Heart right ventricle (tissue), 16 donors: ENCODE measurements around the gene IMMP2L. TPM values are rescaled to one million over a fixed set of nuclear protein-coding genes. Genes with fewer than 3 reads are reported as not detected.

ENCODE experiments used
- ATAC-seq, 8 donors: fragments of 200-7000 bp; cut with Tn5 transposase; one replicate each; pipeline ENCODE4 v1.9.1; 2020; ENCODE audit warnings: mild to moderate bottlenecking in 8 of 8, moderate library complexity in 8 of 8, moderate number of reproducible peaks in 1 of 8
- DNase-seq, 2 donors: peaks; one replicate each; pipeline ENCODE4 v3.0.0-alpha.2; 2020
- H3K27ac ChIP-seq, 10 donors: fragments of 200-600 bp; sonication (generic) in 2 of 10; one replicate each; pipeline versions ENCODE4 v1.5.0 to v1.8.0; 2020 to 2022; ENCODE audit warnings: mild to moderate bottlenecking in 3 of 10
- H3K27me3 ChIP-seq, 7 donors: fragments of 200-600 bp; one replicate each; pipeline ENCODE4 v1.8.0; 2021 to 2022; ENCODE audit warnings: mild to moderate bottlenecking in 2 of 7
- H3K36me3 ChIP-seq, 9 donors: fragments of 200-600 bp; sonication (generic) in 1 of 9; one replicate each; pipeline versions ENCODE4 v1.5.0 to v1.8.0; 2020 to 2022; ENCODE audit warnings: mild to moderate bottlenecking in 2 of 9
- H3K4me1 ChIP-seq, 9 donors: fragments of 200-600 bp; sonication (generic) in 1 of 9; one replicate each; pipeline versions ENCODE4 v1.5.0 to v1.8.0; 2020 to 2022; ENCODE audit warnings: mild to moderate bottlenecking in 4 of 9
- H3K4me3 ChIP-seq, 10 donors: fragments of 200-600 bp; sonication (generic) in 2 of 10; one replicate each; pipeline versions ENCODE4 v1.5.0 to v1.8.0; 2020 to 2022; ENCODE audit warnings: mild to moderate bottlenecking in 7 of 10, moderate library complexity in 2 of 10
- H3K9me3 ChIP-seq, 11 donors: fragments of 200-600 bp in 10 of 11; sonication (generic) in 2 of 11; one replicate each; pipeline versions ENCODE4 v1.5.0 to v1.8.0; 2013 to 2022; ENCODE audit warnings: mild to moderate bottlenecking in 2 of 11, control low read depth in 1 of 11, moderate library complexity in 1 of 11
- WGBS, 2 donors: extraction: QIAGEN DNeasy Blood & Tissue Kit; methylation state at CpG; one replicate each; pipeline ENCODE4 v1.1.7; 2013; ENCODE audit warnings: inconsistent platforms in 1 of 2; 5-methylcytosine and 5-hydroxymethylcytosine counted together
- intact Hi-C, 10 donors: fragments of 100-400 bp; cut with DNase I; formaldehyde crosslinking; loops; one replicate each; pipeline versions ENCODE4 v1.11.1 to v1.14.2; 2022
- polyA plus RNA-seq, 2 donors: library from polyadenylated mRNA; stranded (reverse); fragments of 200-250 nt; gene quantifications; one replicate each; pipeline ENCODE4 v1.2.3, GENCODE V29; 2013
- total RNA-seq, 10 donors: library from RNA; stranded (reverse); fragmentation: NEBNext Ultra II Directional in 3 of 10; extraction: Animal tissue kit (Norgen Biotek cat#: 25700) in 3 of 10; gene quantifications; one replicate each; pipeline versions ENCODE4 v1.2.1 to v1.2.4, GENCODE V29; 2021 to 2023
- TF ChIP-seq, protein P1 (sequence below), 9 donors: fragments of 200-600 bp; sonication (generic) in 2 of 9; IDR thresholded peaks; one replicate each; pipeline versions ENCODE4 v1.5.0 to v1.8.0; 2021 to 2022; ENCODE audit warnings: antibody characterized with exemption in 9 of 9, mild to moderate bottlenecking in 5 of 9, moderate library complexity in 1 of 9
- donor health status: Arrhythmogenic right ventricular cardiomyopathy.
- donor health status: ischemic (EF 13 %, LVEDD 7.1; RV severe dilation, severe dysfunction).
- donor health status: healthy with polysubstance abuse.
- donor health status: DM: no; HTN: yes; CAD: no.
- donor health status: DM: no; HTN: no; CAD: no.
- donor health status: ischemic (EF 25% LVEDD 6.9; RV normal size, moderate dysfunction).
- donor health status: ischemic (EF 25% LVEDD 5.7; RV mildly dilated, moderate dysfunction).
- donor health status: healthy.
- donor health status: DM: yes; HTN: yes; CAD: no.
- donor health status: Ischemic cardiomyopathy.
- donor health status: ischemic (EF 35%, LVEDD 5.7; RV mildly dilated, moderate dysfunction).
- donor health status: nonischemic (EF 11% LVEDD 7.7; RV severe dilation, severe dysfunction).
- donor health status: DM: yes; HTN: yes; CAD: no.
- donor health status: PGD.
- donor health status: ischemic (EF 29% LVEDD 5.4; RV normal size, mild dysfunction).
- donor health status: nonischemic (EF 23%, LVEDD 6.1; RV moderate dilation, normal function).

The IMMP2L gene
- total and polyA plus RNA-seq, 12 donors, result 4.3 to 20.8 (median 17.3) TPM

DNA sequence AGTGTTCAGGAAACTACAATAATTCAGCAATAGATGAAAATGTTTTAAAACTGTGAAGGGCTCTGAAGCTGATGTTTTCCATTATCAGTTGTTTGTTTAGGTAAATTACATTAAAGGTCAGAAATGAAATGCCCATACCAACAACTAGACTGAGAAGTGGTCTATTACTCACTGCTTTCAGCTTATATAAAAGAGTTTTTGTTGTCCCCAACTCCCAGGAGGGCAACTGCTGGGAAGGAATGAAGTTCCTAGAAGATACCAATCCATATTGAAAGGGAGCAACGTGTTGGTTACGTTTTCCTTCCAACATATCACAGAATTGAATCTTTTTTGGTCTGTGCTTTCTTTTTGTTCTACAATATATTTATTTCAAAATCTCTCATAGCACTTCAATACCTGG, 802.0 kb downstream of the IMMP2L start:
- Histone ChIP-seq H3K4me3 (no peak overlapping the region), H3K36me3 (no peaks in the 10 kb centered on the region), H3K4me1 (peaks cover 0 to 7% (median 0%) of the 10 kb centered on the region in 9 donors), H3K9me3 (no peaks in the 10 kb centered on the region), H3K27me3 (no peaks in the 10 kb centered on the region), H3K27ac (no peak overlapping the region)
- DNase-seq, result no peak
- TF ChIP-seq, protein P1, sequence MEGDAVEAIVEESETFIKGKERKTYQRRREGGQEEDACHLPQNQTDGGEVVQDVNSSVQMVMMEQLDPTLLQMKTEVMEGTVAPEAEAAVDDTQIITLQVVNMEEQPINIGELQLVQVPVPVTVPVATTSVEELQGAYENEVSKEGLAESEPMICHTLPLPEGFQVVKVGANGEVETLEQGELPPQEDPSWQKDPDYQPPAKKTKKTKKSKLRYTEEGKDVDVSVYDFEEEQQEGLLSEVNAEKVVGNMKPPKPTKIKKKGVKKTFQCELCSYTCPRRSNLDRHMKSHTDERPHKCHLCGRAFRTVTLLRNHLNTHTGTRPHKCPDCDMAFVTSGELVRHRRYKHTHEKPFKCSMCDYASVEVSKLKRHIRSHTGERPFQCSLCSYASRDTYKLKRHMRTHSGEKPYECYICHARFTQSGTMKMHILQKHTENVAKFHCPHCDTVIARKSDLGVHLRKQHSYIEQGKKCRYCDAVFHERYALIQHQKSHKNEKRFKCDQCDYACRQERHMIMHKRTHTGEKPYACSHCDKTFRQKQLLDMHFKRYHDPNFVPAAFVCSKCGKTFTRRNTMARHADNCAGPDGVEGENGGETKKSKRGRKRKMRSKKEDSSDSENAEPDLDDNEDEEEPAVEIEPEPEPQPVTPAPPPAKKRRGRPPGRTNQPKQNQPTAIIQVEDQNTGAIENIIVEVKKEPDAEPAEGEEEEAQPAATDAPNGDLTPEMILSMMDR (IDR thresholded peaks at IDR 0.05), result no peak
- WGBS, 2 donors, result 82 to 88% methylated on average over 2 of the region's 2 CpGs
- intact Hi-C loops, result no loop called here
- no peak for ATAC-seq

DNA sequence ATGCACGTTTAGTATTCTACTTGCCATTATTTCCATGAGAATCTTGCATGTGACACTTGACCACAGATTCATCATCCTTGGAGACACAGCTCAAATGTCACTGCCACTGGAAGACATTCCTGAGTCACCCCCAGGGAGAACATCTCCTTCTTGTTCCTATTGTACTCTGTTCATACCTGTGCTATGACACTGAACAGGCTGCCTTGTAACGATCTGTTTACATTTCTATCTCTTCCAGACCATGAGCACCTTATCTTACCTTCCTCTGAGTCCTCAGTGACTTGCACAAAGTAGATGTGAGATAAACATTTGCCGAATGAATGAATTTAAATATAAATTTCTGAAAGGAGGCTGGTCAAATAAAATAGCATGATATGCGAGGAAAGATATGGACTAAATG, 803.2 kb downstream of the IMMP2L start:
- Histone ChIP-seq H3K27me3 (no peaks in the 10 kb centered on the region), H3K36me3 (no peaks in the 10 kb centered on the region), H3K4me1 (peaks cover 0 to 7% (median 0%) of the 10 kb centered on the region in 9 donors), H3K27ac (no peak overlapping the region), H3K4me3 (no peak overlapping the region), H3K9me3 (no peaks in the 10 kb centered on the region)
- 81 to 82% methylated on average over 4 of the region's 4 CpGs for whole genome bisulfite sequencing, 2 donors
- no peak for ATAC-seq
- TF ChIP-seq, protein P1 (IDR thresholded peaks at IDR 0.05), result no peak
- intact Hi-C loops, result no loop called here
- DNase-seq, result no peak

DNA sequence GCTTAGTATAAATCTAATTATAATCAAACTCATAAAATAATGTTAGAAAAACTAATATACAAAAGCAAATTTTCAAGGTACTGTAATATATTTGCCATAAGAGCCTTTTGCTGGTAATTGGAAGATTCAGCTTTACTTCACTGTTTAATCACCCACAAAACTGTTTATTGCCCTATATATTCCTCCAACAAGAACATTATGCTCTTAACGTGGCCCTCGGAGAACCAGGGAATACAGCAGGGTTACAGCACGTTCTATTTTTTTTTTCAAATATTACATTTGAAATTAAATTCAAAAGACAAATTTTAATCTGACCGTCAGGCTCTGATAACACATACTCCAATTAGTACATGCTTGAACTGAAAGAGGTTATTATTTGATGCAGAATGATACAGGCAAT, 807.6 kb downstream of the IMMP2L start:
- intact Hi-C loops, result no loop called here
- H3K9me3 ChIP-seq, result peaks cover 0 to 2% (median 0%) of the 10 kb centered on the region in 11 donors
- DNase-seq (no peak), ATAC-seq (no peak)
- TF ChIP-seq, protein P1 (IDR thresholded peaks at IDR 0.05), result no peak
- no peak overlapping the region for H3K27ac ChIP-seq
- H3K36me3 ChIP-seq, result no peaks in the 10 kb centered on the region
- 91 to 94% methylated on average over 4 of the region's 4 CpGs for WGBS, 2 donors
- H3K4me3 ChIP-seq, result no peak overlapping the region
- H3K27me3 ChIP-seq, result no peaks in the 10 kb centered on the region
- H3K4me1 ChIP-seq, result peaks cover 0 to 5% (median 0%) of the 10 kb centered on the region in 9 donors

DNA sequence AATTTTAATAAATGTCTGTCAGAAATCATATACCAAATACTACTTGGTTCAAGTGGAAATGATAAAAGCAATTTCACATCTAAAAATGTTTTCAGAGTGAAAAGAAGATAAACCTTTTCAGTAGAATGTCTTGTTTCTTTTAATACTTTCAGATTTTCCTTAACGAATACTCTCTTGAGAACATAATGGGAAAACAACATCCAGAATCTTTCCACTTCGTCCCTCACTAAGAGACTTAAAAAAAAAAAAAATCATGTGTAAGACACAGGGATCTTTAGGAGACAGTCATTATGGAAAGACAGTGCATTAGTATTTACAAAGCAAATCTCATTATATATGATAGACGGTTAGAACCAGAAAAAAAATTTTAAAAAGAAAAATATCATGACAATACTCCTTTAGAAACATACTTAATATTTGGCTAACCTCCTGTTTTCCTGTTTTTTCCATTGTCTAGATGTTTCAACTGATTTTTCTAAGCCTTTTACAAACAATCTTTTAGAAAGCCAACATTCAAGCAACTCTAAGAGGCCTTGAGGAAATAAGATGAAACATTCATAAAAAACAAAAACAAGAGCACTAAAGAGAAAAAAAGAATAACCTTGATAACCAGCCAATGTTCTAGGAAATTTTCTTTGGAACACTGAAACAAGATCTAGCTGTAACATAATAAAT, 811.2 kb downstream of the IMMP2L start:
- Histone ChIP-seq H3K27me3 (no peaks in the 10 kb centered on the region), H3K9me3 (peaks cover 0 to 38% (median 6%) of the 10 kb centered on the region in 11 donors), H3K4me1 (peaks cover 0 to 5% (median 0%) of the 10 kb centered on the region in 9 donors), H3K36me3 (no peaks in the 10 kb centered on the region), H3K27ac (peak overlapping the region in 1 of 10 donors; percentile 12), H3K4me3 (no peak overlapping the region)
- ATAC-seq (no peak), DNase-seq (no peak)
- TF ChIP-seq, protein P1 (IDR thresholded peaks at IDR 0.05), result no peak
- WGBS, 2 donors, result 43 to 55% methylated on average over 3 of the region's 3 CpGs
- intact Hi-C loops, result no loop called here
